ENCODE measurements around the gene GSTA1.
"Not testable (repeated sequence)": the region's sequence is repeated elsewhere in the genome, so short reads cannot be mapped to it uniquely, and the experiment has no call there.

GSTA1 gene

GRCh38 chr6:52759085-52759484 is 44.5 kb downstream of the GSTA1 start:
- no peaks in the 10 kb centered on the region for H3K36me3 ChIP-seq (ENCODE audit: control insufficient read depth, insufficient read depth, low read length)
- no peak overlapping the region for H3K4me3 ChIP-seq (ENCODE audit: insufficient read depth, low read depth, low read length, poor library complexity, severe bottlenecking)
- H3K27ac ChIP-seq (ENCODE audit: insufficient read depth, low read length, poor library complexity, severe bottlenecking) = no peak overlapping the region
- DNase-seq = no peak
- no peaks in the 10 kb centered on the region for H3K27me3 ChIP-seq (replicated peaks; ENCODE audit: control insufficient read depth, insufficient read depth, low read length, poor library complexity, severe bottlenecking)
- no peaks in the 10 kb centered on the region for H3K9me3 ChIP-seq (ENCODE audit: control insufficient read depth, low read length)
- H3K4me1 ChIP-seq (ENCODE audit: control insufficient read depth, insufficient read depth, low read length, poor library complexity, severe bottlenecking) = no peaks in the 10 kb centered on the region

GRCh38 chr6:52757651-52758338 is 45.8 kb downstream of the GSTA1 start:
- H3K4me1 ChIP-seq (ENCODE audit: control insufficient read depth, insufficient read depth, low read length, poor library complexity, severe bottlenecking); H3K27me3 ChIP-seq (replicated peaks; ENCODE audit: control insufficient read depth, insufficient read depth, low read length, poor library complexity, severe bottlenecking); H3K4me3 ChIP-seq (ENCODE audit: insufficient read depth, low read depth, low read length, poor library complexity, severe bottlenecking); H3K9me3 ChIP-seq (ENCODE audit: control insufficient read depth, low read length); H3K36me3 ChIP-seq (ENCODE audit: control insufficient read depth, insufficient read depth, low read length); H3K27ac ChIP-seq (ENCODE audit: insufficient read depth, low read length, poor library complexity, severe bottlenecking); DNase-seq: not testable (repeated sequence)

- H3K9me3 ChIP-seq (ENCODE audit: control insufficient read depth, low read length) = no peaks in the 10 kb centered on the region
- H3K27me3 ChIP-seq (replicated peaks; ENCODE audit: control insufficient read depth, insufficient read depth, low read length, poor library complexity, severe bottlenecking) = no peaks in the 10 kb centered on the region
- H3K4me3 ChIP-seq (ENCODE audit: insufficient read depth, low read depth, low read length, poor library complexity, severe bottlenecking) = no peak overlapping the region
- no peak for DNase-seq
- no peak overlapping the region for H3K27ac ChIP-seq (ENCODE audit: insufficient read depth, low read length, poor library complexity, severe bottlenecking)
- H3K4me1 ChIP-seq (ENCODE audit: control insufficient read depth, insufficient read depth, low read length, poor library complexity, severe bottlenecking) = no peaks in the 10 kb centered on the region
- no peaks in the 10 kb centered on the region for H3K36me3 ChIP-seq (ENCODE audit: control insufficient read depth, insufficient read depth, low read length)
These were observed 49.2 kb downstream of the GSTA1 start for GRCh38 chr6:52754443-52754842.

- H3K27me3 ChIP-seq (replicated peaks; ENCODE audit: control insufficient read depth, insufficient read depth, low read length, poor library complexity, severe bottlenecking); DNase-seq: not testable (repeated sequence)
These were observed 50.5 kb downstream of the GSTA1 start for GRCh38 chr6:52753137-52753536.

GRCh38 chr6:52752310-52752709 is 51.3 kb downstream of the GSTA1 start:
- no peaks in the 10 kb centered on the region for H3K27me3 ChIP-seq (replicated peaks; ENCODE audit: control insufficient read depth, insufficient read depth, low read length, poor library complexity, severe bottlenecking)
- H3K4me3 ChIP-seq (ENCODE audit: insufficient read depth, low read depth, low read length, poor library complexity, severe bottlenecking) = no peak overlapping the region
- no peak overlapping the region for H3K27ac ChIP-seq (ENCODE audit: insufficient read depth, low read length, poor library complexity, severe bottlenecking)
- no peak for DNase-seq
- H3K36me3 ChIP-seq (ENCODE audit: control insufficient read depth, insufficient read depth, low read length) = no peaks in the 10 kb centered on the region
- H3K9me3 ChIP-seq (ENCODE audit: control insufficient read depth, low read length) = no peaks in the 10 kb centered on the region
- no peaks in the 10 kb centered on the region for H3K4me1 ChIP-seq (ENCODE audit: control insufficient read depth, insufficient read depth, low read length, poor library complexity, severe bottlenecking)

More at GRCh38 chr6:52753137-52753536, 50.5 kb downstream of the GSTA1 start:
- H3K4me1 ChIP-seq (ENCODE audit: control insufficient read depth, insufficient read depth, low read length, poor library complexity, severe bottlenecking); H3K4me3 ChIP-seq (ENCODE audit: insufficient read depth, low read depth, low read length, poor library complexity, severe bottlenecking); H3K36me3 ChIP-seq (ENCODE audit: control insufficient read depth, insufficient read depth, low read length); H3K9me3 ChIP-seq (ENCODE audit: control insufficient read depth, low read length); H3K27ac ChIP-seq (ENCODE audit: insufficient read depth, low read length, poor library complexity, severe bottlenecking): not testable (repeated sequence)

- DNase-seq = no peak
- no peak overlapping the region for H3K4me3 ChIP-seq (ENCODE audit: insufficient read depth, low read depth, low read length, poor library complexity, severe bottlenecking)
- H3K36me3 ChIP-seq (ENCODE audit: control insufficient read depth, insufficient read depth, low read length) = no peaks in the 10 kb centered on the region
These were observed 54.0 kb downstream of the GSTA1 start for GRCh38 chr6:52749556-52750152.

GRCh38 chr6:52747301-52747700 is 56.3 kb downstream of the GSTA1 start:
- H3K4me1 ChIP-seq (ENCODE audit: control insufficient read depth, insufficient read depth, low read length, poor library complexity, severe bottlenecking); H3K27me3 ChIP-seq (replicated peaks; ENCODE audit: control insufficient read depth, insufficient read depth, low read length, poor library complexity, severe bottlenecking); H3K9me3 ChIP-seq (ENCODE audit: control insufficient read depth, low read length); H3K36me3 ChIP-seq (ENCODE audit: control insufficient read depth, insufficient read depth, low read length); H3K4me3 ChIP-seq (ENCODE audit: insufficient read depth, low read depth, low read length, poor library complexity, severe bottlenecking); DNase-seq; H3K27ac ChIP-seq (ENCODE audit: insufficient read depth, low read length, poor library complexity, severe bottlenecking): not testable (repeated sequence)

More at GRCh38 chr6:52749556-52750152, 54.0 kb downstream of the GSTA1 start:
- Histone ChIP-seq H3K9me3 (ENCODE audit: control insufficient read depth, low read length) (no peaks in the 10 kb centered on the region), H3K27me3 (replicated peaks; ENCODE audit: control insufficient read depth, insufficient read depth, low read length, poor library complexity, severe bottlenecking) (no peaks in the 10 kb centered on the region), H3K4me1 (ENCODE audit: control insufficient read depth, insufficient read depth, low read length, poor library complexity, severe bottlenecking) (no peaks in the 10 kb centered on the region), H3K27ac (ENCODE audit: insufficient read depth, low read length, poor library complexity, severe bottlenecking) (no peak overlapping the region)

- no peak overlapping the region for H3K4me3 ChIP-seq (ENCODE audit: insufficient read depth, low read depth, low read length, poor library complexity, severe bottlenecking)
- H3K27me3 ChIP-seq (replicated peaks; ENCODE audit: control insufficient read depth, insufficient read depth, low read length, poor library complexity, severe bottlenecking) = no peaks in the 10 kb centered on the region
- no peak for DNase-seq
- H3K9me3 ChIP-seq (ENCODE audit: control insufficient read depth, low read length) = no peaks in the 10 kb centered on the region
- no peaks in the 10 kb centered on the region for H3K4me1 ChIP-seq (ENCODE audit: control insufficient read depth, insufficient read depth, low read length, poor library complexity, severe bottlenecking)
- no peaks in the 10 kb centered on the region for H3K36me3 ChIP-seq (ENCODE audit: control insufficient read depth, insufficient read depth, low read length)
- H3K27ac ChIP-seq (ENCODE audit: insufficient read depth, low read length, poor library complexity, severe bottlenecking) = no peak overlapping the region
These were observed 57.4 kb downstream of the GSTA1 start for GRCh38 chr6:52746213-52746612.

- no peaks in the 10 kb centered on the region for H3K4me1 ChIP-seq (ENCODE audit: control insufficient read depth, insufficient read depth, low read length, poor library complexity, severe bottlenecking)
- no peaks in the 10 kb centered on the region for H3K36me3 ChIP-seq (ENCODE audit: control insufficient read depth, insufficient read depth, low read length)
- no peaks in the 10 kb centered on the region for H3K9me3 ChIP-seq (ENCODE audit: control insufficient read depth, low read length)
- H3K27ac ChIP-seq (ENCODE audit: insufficient read depth, low read length, poor library complexity, severe bottlenecking) = no peak overlapping the region
- no peaks in the 10 kb centered on the region for H3K27me3 ChIP-seq (replicated peaks; ENCODE audit: control insufficient read depth, insufficient read depth, low read length, poor library complexity, severe bottlenecking)
- H3K4me3 ChIP-seq (ENCODE audit: insufficient read depth, low read depth, low read length, poor library complexity, severe bottlenecking) = no peak overlapping the region
- no peak for DNase-seq
These were observed 57.8 kb downstream of the GSTA1 start for GRCh38 chr6:52745764-52746201.

- H3K27me3 ChIP-seq (replicated peaks; ENCODE audit: control insufficient read depth, insufficient read depth, low read length, poor library complexity, severe bottlenecking) = no peaks in the 10 kb centered on the region
- no peak overlapping the region for H3K27ac ChIP-seq (ENCODE audit: insufficient read depth, low read length, poor library complexity, severe bottlenecking)
- H3K4me3 ChIP-seq (ENCODE audit: insufficient read depth, low read depth, low read length, poor library complexity, severe bottlenecking) = no peak overlapping the region
- H3K9me3 ChIP-seq (ENCODE audit: control insufficient read depth, low read length) = no peaks in the 10 kb centered on the region
- no peaks in the 10 kb centered on the region for H3K4me1 ChIP-seq (ENCODE audit: control insufficient read depth, insufficient read depth, low read length, poor library complexity, severe bottlenecking)
- no peak for DNase-seq
- no peaks in the 10 kb centered on the region for H3K36me3 ChIP-seq (ENCODE audit: control insufficient read depth, insufficient read depth, low read length)
These were observed 61.7 kb downstream of the GSTA1 start for GRCh38 chr6:52741872-52742271.

Data from effector memory CD4-positive, alpha-beta T cell (primary cell).